Transverse colon (tissue), 4 donors: Measurements from ENCODE around the gene MTRFR. TPM values are rescaled to one million over a fixed set of nuclear protein-coding genes. Genes with fewer than 3 reads are reported as not detected.

ENCODE experiments used
- DNase-seq: peaks from one replicate; pipeline ENCODE4 v3.0.0-alpha.2; 2019
- H3K27ac ChIP-seq, 4 donors: fragments of 200-600 bp; sonication (generic); 2 replicates each; pipeline ENCODE4 v1.5.1; 2016 to 2018; ENCODE audit warnings: inconsistent platforms in 4 of 4
- H3K27me3 ChIP-seq: fragments of 200-600 bp; sonication (generic); 2 replicates; pipeline ENCODE4 v1.5.1; 2017; ENCODE audit warnings: inconsistent platforms
- H3K36me3 ChIP-seq, 4 donors: fragments of 200-600 bp; sonication (generic); 2 replicates each; pipeline ENCODE4 v1.5.1; 2017 to 2019; ENCODE audit warnings: inconsistent platforms in 4 of 4
- H3K4me1 ChIP-seq, 4 donors: fragments of 200-600 bp; sonication (generic); 2 replicates each; pipeline ENCODE4 v1.5.1; 2017 to 2020; ENCODE audit warnings: inconsistent platforms in 4 of 4
- H3K4me3 ChIP-seq, 4 donors: fragments of 200-600 bp; sonication (generic); 1 replicate in 1 of 4; 2 replicates in 3 of 4; pipeline versions ENCODE4 v1.5.1 to v1.6.1; 2017 to 2019; ENCODE audit warnings: inconsistent platforms in 4 of 4
- H3K9me3 ChIP-seq, 2 donors: fragments of 200-600 bp; sonication (generic); 2 replicates each; pipeline ENCODE4 v1.5.1; 2017 to 2019; ENCODE audit warnings: inconsistent platforms in 2 of 2
- EP300 ChIP-seq: sonication (generic); formaldehyde crosslinking; IDR thresholded peaks from one replicate; pipeline ENCODE4 v1.6.1; 2017; ENCODE audit warnings: antibody characterized with exemption, low read depth
- POLR2A ChIP-seq: fragments of 450-650 bp; IDR thresholded peaks from one replicate; pipeline ENCODE4 v1.6.1; 2016; ENCODE audit warnings: antibody characterized with exemption, mild to moderate bottlenecking, moderate library complexity
- POLR2AphosphoS5 ChIP-seq, 3 donors: sonication (generic); formaldehyde crosslinking; IDR thresholded peaks; one replicate each; pipeline ENCODE4 v1.6.1; 2016; ENCODE audit warnings: antibody characterized with exemption in 3 of 3
- WGBS, 2 donors: methylation state at CpG; one replicate each; pipeline ENCODE4 v1.1.5; 2018; ENCODE audit warnings: low coverage in 1 of 2; 5-methylcytosine and 5-hydroxymethylcytosine counted together
- in situ Hi-C, 4 donors: fragments of 200-750 bp; cut with MboI; loops; one replicate each; pipeline versions ENCODE4 v1.15.0 to v1.15.1; 2017; ENCODE audit warnings: low sequenced_read_pairs in 3 of 4, low pct_ligation_motif_present in 1 of 4, low pct_unique_long_range_greater_than_20kb in 1 of 4
- intact Hi-C: fragments of 100-400 bp; cut with DNase I; formaldehyde crosslinking; loops from one replicate; pipeline ENCODE4 v1.15.1; 2023; ENCODE audit warnings: low total_unique reads
- total RNA-seq, 4 donors: library from RNA; depleted of rRNA; stranded (reverse); fragments of >200 nt; gene quantifications; one replicate each; pipeline ENCODE4 v1.1.0, GENCODE V29; 2016
- TF ChIP-seq, protein P1 (sequence below), 5 experiments: fragments of 200-600 bp in 3 of 5; fragments of 450-650 bp in 2 of 5; sonication (generic) in 3 of 5; IDR thresholded peaks; 1 replicate in 2 of 5; 2 replicates in 3 of 5; pipeline ENCODE4 v1.5.1; 2016 to 2017; ENCODE audit warnings: antibody characterized with exemption in 5 of 5, inconsistent platforms in 3 of 5, mild to moderate bottlenecking in 2 of 5, moderate library complexity in 1 of 5

The MTRFR gene
- total RNA-seq, 4 donors from 2014 or later, result 3.6 to 19.2 (median 9.7) TPM

DNA sequence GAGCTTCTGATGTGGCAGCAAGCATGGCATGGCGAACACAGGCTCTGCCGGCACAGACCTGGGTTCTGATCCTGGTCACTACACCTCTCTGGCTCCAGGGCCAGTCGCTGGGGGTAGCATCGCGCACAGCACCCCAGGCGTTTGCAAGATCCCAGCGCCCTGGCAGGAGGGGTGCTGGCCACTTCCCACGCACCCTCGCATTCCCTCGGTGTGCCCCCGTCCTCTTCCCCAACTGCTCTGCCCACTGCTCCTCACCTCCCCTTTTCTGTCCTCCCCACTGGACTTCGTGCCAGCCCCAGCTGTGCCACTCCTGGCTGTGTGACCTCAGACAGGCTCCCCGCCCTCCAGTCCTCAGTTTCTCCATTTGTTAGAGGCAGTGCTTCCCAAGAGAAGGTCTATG lies 35.6 kb downstream of the MTRFR start:
- Histone ChIP-seq H3K27me3 (no peaks in the 10 kb centered on the region), H3K4me3 (peak overlapping the region in 1 of 4 donors; percentile 96), H3K36me3 (peaks cover 0 to 6% (median 0%) of the 10 kb centered on the region in 4 donors), H3K27ac (peak overlapping the region; percentile 75 to 87 (median 80)), H3K9me3 (no peaks in the 10 kb centered on the region), H3K4me1 (peaks cover 3 to 31% (median 30%) of the 10 kb centered on the region in 4 donors)
- no peak for DNase-seq
- in situ Hi-C loops (loop anchor here in 1 of 4 donors (10.0 kb wide), 1 partner anchor 96 kb away; the partner anchor contains the start of gene SBNO1), intact Hi-C loops (no loop called here)
- no peak for TF ChIP-seq POLR2A
- no peak for TF ChIP-seq POLR2AphosphoS5 (IDR thresholded peaks at IDR 0.05)
- no peak for TF ChIP-seq EP300
- TF ChIP-seq, protein P1, sequence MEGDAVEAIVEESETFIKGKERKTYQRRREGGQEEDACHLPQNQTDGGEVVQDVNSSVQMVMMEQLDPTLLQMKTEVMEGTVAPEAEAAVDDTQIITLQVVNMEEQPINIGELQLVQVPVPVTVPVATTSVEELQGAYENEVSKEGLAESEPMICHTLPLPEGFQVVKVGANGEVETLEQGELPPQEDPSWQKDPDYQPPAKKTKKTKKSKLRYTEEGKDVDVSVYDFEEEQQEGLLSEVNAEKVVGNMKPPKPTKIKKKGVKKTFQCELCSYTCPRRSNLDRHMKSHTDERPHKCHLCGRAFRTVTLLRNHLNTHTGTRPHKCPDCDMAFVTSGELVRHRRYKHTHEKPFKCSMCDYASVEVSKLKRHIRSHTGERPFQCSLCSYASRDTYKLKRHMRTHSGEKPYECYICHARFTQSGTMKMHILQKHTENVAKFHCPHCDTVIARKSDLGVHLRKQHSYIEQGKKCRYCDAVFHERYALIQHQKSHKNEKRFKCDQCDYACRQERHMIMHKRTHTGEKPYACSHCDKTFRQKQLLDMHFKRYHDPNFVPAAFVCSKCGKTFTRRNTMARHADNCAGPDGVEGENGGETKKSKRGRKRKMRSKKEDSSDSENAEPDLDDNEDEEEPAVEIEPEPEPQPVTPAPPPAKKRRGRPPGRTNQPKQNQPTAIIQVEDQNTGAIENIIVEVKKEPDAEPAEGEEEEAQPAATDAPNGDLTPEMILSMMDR (IDR thresholded peaks at IDR 0.05), result no peak
- 84% methylated on average over 13 of the region's 13 CpGs; no CpG with 5 or more reads in 1 of the 2 donors for WGBS, 2 donors

GRCh38 chr12:123269395-123269892 lies 36.2 kb downstream of the MTRFR start:
- peak overlapping the region; percentile 66 to 96 (median 73) for H3K4me3 ChIP-seq
- peak; percentile 63 for DNase-seq
- WGBS, 2 donors, result 22% methylated on average over 21 of the region's 32 CpGs; no CpG with 5 or more reads in 1 of the 2 donors
- peaks cover 3 to 31% (median 30%) of the 10 kb centered on the region in 4 donors for H3K4me1 ChIP-seq
- peak overlapping the region; percentile 75 to 87 (median 80) for H3K27ac ChIP-seq
- intact Hi-C loops, result no loop called here
- H3K27me3 ChIP-seq, result no peaks in the 10 kb centered on the region
- in situ Hi-C loops, result loop anchor here in 1 of 4 donors (10.0 kb wide), 1 partner anchor 95 kb away; the partner anchor contains the start of gene SBNO1
- H3K9me3 ChIP-seq, result no peaks in the 10 kb centered on the region
- H3K36me3 ChIP-seq, result peaks cover 0 to 5% (median 0%) of the 10 kb centered on the region in 4 donors
- peak in 1 of 3 donors; percentile 16 for TF ChIP-seq POLR2AphosphoS5 (IDR thresholded peaks at IDR 0.05)
- TF ChIP-seq EP300, result no peak
- TF ChIP-seq, protein P1 (IDR thresholded peaks at IDR 0.05), result peak in 2 of 5 experiments; percentile 18 to 29
- no peak for TF ChIP-seq POLR2A

GRCh38 chr12:123269896-123270213 lies 36.6 kb downstream of the MTRFR start:
- TF ChIP-seq, protein P1 (IDR thresholded peaks at IDR 0.05), result no peak
- TF ChIP-seq EP300, result no peak
- no peak for TF ChIP-seq POLR2AphosphoS5 (IDR thresholded peaks at IDR 0.05)
- TF ChIP-seq POLR2A, result no peak
- intact Hi-C loops, result no loop called here
- Histone ChIP-seq H3K4me3 (peak overlapping the region; percentile 66 to 96 (median 73)), H3K9me3 (no peaks in the 10 kb centered on the region), H3K27ac (peak overlapping the region; percentile 75 to 87 (median 80)), H3K36me3 (peaks cover 0 to under 1% (median 0%) of the 10 kb centered on the region in 4 donors), H3K27me3 (no peaks in the 10 kb centered on the region), H3K4me1 (peaks cover 3 to 31% (median 30%) of the 10 kb centered on the region in 4 donors)
- in situ Hi-C loops, result loop anchor here in 1 of 4 donors (10.0 kb wide), 1 partner anchor 95 kb away; the partner anchor contains the start of gene SBNO1
- no peak for DNase-seq
- 0% methylated on average over 7 of the region's 7 CpGs; no CpG with 5 or more reads in 1 of the 2 donors for WGBS, 2 donors

GRCh38 chr12:123270214-123271000 lies 37.2 kb downstream of the MTRFR start:
- Histone ChIP-seq H3K36me3 (no peaks in the 10 kb centered on the region), H3K9me3 (no peaks in the 10 kb centered on the region), H3K27me3 (no peaks in the 10 kb centered on the region), H3K4me3 (peak overlapping the region; percentile 66 to 96 (median 73)), H3K4me1 (peaks cover 3 to 31% (median 30%) of the 10 kb centered on the region in 4 donors), H3K27ac (peak overlapping the region; percentile 75 to 87 (median 80))
- intact Hi-C loops (no loop called here), in situ Hi-C loops (no loop called here)
- 0% methylated on average over 3 to 32 of the region's 51 CpGs for WGBS, 2 donors
- peak; percentile 36 for DNase-seq
- TF ChIP-seq, protein P1 (IDR thresholded peaks at IDR 0.05), result no peak
- no peak for TF ChIP-seq EP300
- TF ChIP-seq POLR2A, result no peak
- no peak for TF ChIP-seq POLR2AphosphoS5 (IDR thresholded peaks at IDR 0.05)
